ENCODE measurements around the gene AGR2.

The AGR2 gene

DNA sequence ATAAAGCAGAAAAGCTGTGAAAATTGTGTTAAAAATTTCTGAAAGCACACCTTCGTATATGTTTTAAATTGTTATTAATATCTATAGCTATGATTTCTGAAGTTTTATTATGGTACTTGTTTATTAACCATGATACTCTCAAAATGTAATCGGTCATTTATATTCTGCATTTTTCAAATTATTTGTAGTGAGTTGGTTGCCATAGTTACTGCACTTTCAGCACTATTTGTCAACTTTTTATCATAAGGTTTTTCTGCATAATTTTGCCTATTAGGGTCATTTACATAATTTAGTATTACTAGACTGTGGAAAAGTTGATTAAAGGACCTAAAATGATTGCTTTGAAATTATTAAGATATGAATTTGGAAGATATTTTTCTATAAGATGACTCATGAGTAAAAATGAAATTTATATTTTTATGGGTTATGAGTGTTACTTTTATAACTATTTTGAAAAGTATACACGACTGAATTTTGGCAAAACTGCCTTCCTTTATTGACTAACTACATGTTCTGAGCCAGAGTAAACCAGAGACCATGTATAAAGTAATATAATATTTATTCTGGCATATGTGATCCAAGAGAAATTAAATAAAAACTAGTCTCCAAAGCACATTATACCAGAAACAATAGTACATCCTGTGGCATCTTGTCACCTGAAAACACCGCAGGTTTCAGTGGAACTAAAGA is 7.9 kb upstream of the AGR2 start:
- no peak for DNase-seq

DNA sequence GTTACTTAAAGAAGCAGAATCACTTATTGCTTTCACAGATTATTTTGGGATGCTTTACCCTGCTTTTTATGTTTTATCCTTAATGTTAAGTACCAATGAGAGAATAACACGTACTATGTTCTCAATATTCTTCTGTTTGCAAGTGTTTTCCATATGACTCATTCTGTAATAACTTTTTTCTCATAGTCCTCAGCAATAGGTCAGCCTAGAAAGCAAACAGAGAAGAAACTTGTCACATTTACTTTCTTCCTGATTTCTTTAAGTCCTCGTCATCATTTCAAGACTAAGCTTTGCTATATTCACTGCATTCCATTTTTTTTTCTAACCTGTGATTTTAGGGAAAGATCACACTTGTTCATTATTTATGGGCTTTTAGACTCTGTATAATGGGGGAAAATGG is 6.8 kb upstream of the AGR2 start:
- no peak for DNase-seq

- DNase-seq = no peak
Measured at GRCh38 chr7:16810573-16810972, 5.8 kb upstream of the AGR2 start.

- no peak for DNase-seq
Measured at GRCh38 chr7:16810112-16810511, 5.3 kb upstream of the AGR2 start.

DNA sequence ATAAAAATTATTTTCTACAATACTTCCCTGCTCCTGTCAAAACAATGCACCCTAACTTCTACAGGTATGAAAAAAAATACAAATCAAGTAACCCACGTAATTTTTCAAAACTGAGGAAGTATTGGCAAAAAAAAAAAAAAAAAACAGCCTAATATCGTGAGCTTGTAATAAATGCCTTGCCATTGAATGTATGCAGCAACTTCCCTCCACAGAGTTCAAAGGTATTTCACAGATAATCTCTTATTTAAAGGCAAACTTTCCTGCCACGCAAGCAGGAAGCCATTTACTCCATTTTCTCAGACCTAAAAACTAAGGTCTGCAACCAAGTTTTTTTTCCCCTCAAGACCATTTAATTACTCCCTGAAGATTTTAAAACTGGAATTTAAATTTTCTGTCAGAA is 642 bp upstream of the AGR2 start:
- DNase-seq = no peak

GRCh38 chr7:16803881-16804673 is 722 bp downstream of the AGR2 start:
- no peak for DNase-seq

DNA sequence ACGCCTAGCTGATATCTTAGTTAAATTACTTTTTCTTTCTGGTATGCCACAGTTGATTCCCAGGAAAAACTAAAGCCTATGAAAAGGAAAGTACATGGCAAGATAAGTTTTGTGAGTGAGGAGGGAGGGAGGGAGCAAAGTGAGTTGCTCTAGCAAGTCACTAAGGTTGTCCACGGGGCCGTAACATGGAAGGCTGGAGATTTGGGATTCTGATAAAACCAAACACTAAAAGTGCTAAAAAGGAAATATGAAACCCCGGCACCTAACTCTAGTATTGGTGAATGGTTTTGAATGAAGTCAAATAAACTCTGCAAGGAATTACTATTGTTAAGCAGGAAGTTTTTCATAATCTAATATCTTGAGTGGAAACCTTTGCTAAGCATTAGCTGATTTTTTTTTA is 1.7 kb downstream of the AGR2 start:
- no peak for DNase-seq

- no peak for DNase-seq
Measured at GRCh38 chr7:16801579-16801978, 3.2 kb downstream of the AGR2 start.

DNA sequence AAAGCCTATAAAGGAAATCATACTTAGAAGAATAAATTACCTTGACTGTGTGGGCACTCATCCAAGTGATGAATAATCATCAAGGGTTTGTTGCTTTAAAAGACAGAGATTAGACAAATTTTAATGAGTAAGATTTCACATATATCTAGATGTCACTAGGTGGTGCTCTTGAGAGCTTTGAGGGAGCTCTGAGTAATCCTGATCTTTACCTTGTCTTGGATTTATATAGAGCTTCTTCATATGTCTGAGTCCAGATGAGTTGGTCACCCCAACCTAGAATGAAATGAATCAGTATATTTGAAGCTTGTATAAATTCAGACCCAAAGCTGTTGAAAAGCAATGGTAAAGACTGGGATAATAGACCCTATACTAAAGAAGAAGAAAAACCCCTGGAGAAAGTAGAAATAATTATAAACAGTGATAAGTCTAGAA is 3.7 kb downstream of the AGR2 start:
- DNase-seq = peak; percentile 59

DNA sequence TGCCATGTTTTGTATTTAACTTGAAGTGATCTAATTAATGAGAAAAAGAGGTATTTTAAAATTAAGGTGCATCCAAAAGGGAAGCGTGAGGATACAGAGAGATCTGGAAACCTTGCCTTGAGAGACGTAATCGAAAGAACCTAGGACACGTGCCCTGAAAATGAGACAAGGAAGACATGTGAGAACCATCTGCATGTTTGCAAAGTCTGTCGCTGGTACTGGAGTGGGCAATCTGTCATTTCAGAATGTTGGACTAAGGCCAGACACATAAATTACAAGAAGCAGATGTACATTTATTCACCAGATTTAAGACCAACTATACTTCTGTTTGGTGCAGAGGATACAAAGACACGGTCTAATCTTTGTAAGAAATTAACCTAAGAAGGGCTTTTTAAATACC is 9.2 kb downstream of the AGR2 start:
- DNase-seq = peak; percentile 88

DNA sequence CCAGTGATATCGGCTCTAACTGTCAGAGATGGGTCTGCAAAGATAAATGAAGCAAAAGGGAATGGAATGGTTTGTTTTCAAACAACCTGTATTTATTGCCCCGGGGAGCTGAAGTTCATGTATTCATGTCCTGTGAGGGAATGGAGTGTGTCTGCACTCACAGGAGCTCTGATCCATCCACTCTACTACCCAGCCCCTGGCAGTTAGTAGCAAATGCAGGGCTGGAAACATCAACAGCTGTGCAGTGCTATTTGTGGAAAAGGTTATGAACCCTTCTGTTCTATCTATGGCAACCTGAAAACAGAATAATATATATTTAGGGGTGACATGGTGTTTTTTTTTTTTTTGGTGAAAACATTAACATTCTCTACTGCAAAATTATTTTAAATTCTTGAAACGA is 9.8 kb downstream of the AGR2 start:
- no peak for DNase-seq

GRCh38 chr7:16791905-16792698 is 12.7 kb downstream of the AGR2 start:
- no peak for DNase-seq

DNA sequence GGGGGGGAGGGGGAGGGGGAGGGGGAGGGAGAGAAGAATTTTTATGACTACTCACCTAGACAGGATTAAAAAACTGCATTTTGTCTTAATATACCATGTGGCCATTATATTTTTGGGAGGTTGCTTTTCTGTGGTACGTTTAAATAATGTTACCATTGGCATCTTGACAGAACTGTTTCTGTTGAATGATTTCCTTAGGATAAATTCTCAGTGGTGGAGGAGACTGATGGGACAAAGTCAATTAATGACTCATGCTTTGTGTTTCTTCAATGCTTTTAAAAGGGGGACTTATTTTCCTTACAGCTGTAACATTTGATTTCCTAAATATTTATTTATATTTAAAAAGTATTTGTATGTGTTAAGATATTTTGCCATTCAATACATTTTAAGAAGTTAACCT is 13.7 kb downstream of the AGR2 start:
- DNase-seq = peak; percentile 7

- no peak for DNase-seq
Measured at GRCh38 chr7:16787127-16787526, 17.7 kb downstream of the AGR2 start.

DNA sequence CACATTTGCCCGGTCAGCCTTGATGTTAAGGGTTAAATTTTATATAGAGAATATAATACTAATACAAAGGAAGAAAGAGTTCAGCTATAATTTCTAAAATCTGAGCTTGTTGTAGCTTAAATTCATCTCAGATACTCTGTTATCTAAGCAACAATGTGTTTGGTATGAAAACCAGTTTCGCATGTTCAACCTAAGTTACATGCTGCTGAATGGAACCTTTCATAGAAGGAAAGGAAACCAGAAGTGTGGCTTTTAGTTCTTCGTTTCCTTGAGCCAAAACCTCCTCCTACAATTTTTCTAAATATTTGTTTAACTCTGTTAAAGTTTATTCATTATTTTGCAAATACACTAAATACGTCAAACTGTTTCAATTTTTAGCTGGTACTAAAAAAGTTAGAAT is 18.5 kb downstream of the AGR2 start:
- no peak for DNase-seq

GRCh38 chr7:16785846-16786245 is 19.0 kb downstream of the AGR2 start:
- no peak for DNase-seq

DNA sequence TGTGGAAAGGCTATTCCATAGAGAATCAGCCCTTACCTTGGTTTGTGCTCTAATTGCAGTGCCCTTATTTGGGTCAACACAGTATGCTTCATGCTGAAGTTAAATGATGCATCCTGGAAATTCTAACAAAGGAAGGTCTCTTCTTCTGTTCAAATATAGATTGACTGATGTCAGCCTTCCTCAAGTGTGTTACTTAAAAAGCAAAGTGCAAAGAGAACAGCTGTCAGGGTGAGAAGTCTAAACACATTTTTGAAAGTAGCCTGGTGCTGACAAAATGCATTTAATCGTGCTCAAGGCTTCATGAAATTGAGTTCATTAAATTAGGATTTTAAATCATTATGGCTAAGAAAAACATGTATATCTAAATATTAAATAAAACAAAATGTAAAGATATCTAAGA is 19.5 kb downstream of the AGR2 start:
- no peak for DNase-seq

- DNase-seq = no peak
Measured at GRCh38 chr7:16780596-16780995, 24.2 kb downstream of the AGR2 start.

- no peak for DNase-seq
Measured at GRCh38 chr7:16779051-16779450, 25.7 kb downstream of the AGR2 start.

DNA sequence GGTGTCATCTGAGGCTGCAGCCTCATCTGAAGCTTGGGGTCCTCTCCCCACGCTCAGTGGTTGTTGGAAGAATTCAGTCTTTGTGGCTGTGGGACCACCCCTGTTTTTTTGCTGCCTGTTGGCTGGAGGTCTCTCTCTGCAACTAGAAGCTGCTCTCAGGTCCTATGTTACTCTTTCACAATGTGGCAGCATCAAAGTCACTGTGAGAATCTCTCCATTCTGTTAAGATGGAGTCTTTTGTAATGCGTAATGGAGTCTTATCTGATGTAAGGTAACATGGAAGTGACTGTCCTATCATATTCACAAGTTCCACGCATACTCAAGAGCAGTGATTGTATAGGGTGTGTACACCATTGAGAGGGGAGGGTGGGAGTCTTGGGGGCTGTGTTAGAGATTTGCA is 26.3 kb downstream of the AGR2 start:
- DNase-seq = no peak

- DNase-seq = no peak
Measured at GRCh38 chr7:16776053-16776452, 28.7 kb downstream of the AGR2 start.

DNA sequence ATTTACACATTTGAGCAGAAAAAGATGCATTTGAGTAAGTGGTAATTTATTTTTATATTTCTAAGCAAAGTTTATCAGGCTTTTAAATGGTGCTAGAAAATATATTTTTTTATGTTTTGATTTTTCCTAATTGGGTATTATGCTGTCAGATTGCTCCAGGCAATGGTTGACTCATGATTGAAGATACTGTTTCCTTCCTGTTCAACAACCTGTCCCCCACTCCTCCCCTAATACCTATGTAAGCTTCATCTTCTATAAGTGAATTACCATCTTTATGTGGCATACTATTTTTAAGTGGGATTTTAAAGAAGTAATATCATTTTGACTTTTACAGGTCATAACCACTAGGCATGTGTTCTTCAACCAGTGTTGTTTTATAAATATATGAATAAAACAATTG is 29.8 kb downstream of the AGR2 start:
- no peak for DNase-seq

DNA sequence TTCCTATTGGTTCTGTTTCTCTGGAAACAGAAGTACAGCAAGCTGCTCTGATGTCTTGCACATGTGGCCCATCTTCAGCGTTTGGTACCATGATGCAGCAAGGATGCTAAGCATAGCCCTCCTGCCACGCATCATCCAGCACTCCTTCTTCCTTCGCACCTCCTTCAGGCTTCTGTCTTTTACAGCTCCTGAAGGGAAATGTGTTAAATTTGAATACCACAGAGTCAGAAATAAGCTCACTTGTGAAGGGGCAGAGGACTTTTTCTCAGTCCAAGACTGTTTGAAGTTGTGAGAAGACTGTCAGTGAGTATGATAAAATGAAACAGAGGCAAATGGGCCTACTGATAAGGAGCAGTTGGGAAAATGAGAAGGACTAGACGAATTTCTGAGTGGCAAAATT is 30.5 kb downstream of the AGR2 start:
- no peak for DNase-seq

- no peak for DNase-seq
Measured at GRCh38 chr7:16773884-16774283, 30.9 kb downstream of the AGR2 start.

All from NCI-H446 treated with DMSO at 0.1 percent for 48 hours (cell line).